NCI-H2227 treated with DMSO at 0.1 percent for 48 hours (cell line): ENCODE measurements around the gene S100A4.
"Not testable (repeated sequence)": the region's sequence is repeated elsewhere in the genome, so short reads cannot be mapped to it uniquely, and the experiment has no call there.

ENCODE experiments used
- DNase-seq: peaks from one replicate; lab custom pipeline; 2025; lab: John Stamatoyannopoulos, UW

Gene S100A4

GRCh38 chr1:153567621-153568366 is 22.2 kb upstream of the S100A4 start:
- no peak for DNase-seq

GRCh38 chr1:153566414-153567371 is 21.1 kb upstream of the S100A4 start:
- no peak for DNase-seq

- DNase-seq = no peak
Measured at GRCh38 chr1:153565529-153566374, 20.1 kb upstream of the S100A4 start, which contains the start of gene S100A2. S100A2 (minus strand) TSS chr1:153565844; CDS start chr1:153563877, 1,967 bp downstream.

GRCh38 chr1:153563991-153564390 is 18.4 kb upstream of the S100A4 start:
- no peak for DNase-seq

- no peak for DNase-seq
Measured at GRCh38 chr1:153563483-153563901, 17.9 kb upstream of the S100A4 start.

GRCh38 chr1:153562021-153562420 is 16.4 kb upstream of the S100A4 start:
- DNase-seq = not testable (repeated sequence)

GRCh38 chr1:153561466-153561985 is 15.9 kb upstream of the S100A4 start:
- no peak for DNase-seq

GRCh38 chr1:153560771-153561465 is 15.3 kb upstream of the S100A4 start:
- DNase-seq = no peak

- DNase-seq = no peak
Measured at GRCh38 chr1:153560241-153560640, 14.6 kb upstream of the S100A4 start.

- DNase-seq = no peak
Measured at GRCh38 chr1:153557877-153558276, 12.3 kb upstream of the S100A4 start.

- no peak for DNase-seq
Measured at GRCh38 chr1:153556348-153556747, 10.7 kb upstream of the S100A4 start.

GRCh38 chr1:153553830-153554541 is 8.4 kb upstream of the S100A4 start:
- no peak for DNase-seq

GRCh38 chr1:153553096-153553495 is 7.5 kb upstream of the S100A4 start:
- DNase-seq = no peak

- DNase-seq = no peak
Measured at GRCh38 chr1:153552335-153552734, 6.7 kb upstream of the S100A4 start.

- DNase-seq = no peak
Measured at GRCh38 chr1:153550827-153551500, 5.4 kb upstream of the S100A4 start.

GRCh38 chr1:153550398-153550758 is 4.8 kb upstream of the S100A4 start:
- no peak for DNase-seq

- no peak for DNase-seq
Measured at GRCh38 chr1:153549741-153550397, 4.3 kb upstream of the S100A4 start.

GRCh38 chr1:153548722-153549688 is 3.4 kb upstream of the S100A4 start, which contains the start of gene S100A3:
S100A3 (minus strand) TSS chr1:153549258; CDS start chr1:153548485, 773 bp downstream.
- DNase-seq = no peak
